Breast epithelium (tissue), 3 donors: Measurements from ENCODE around the gene TMSB15B.

Experiments
- POLR2AphosphoS5 ChIP-seq, 3 donors: sonication (generic); formaldehyde crosslinking; IDR thresholded peaks; one replicate each; pipeline ENCODE4 v1.6.1; 2017; ENCODE audit warnings: antibody characterized with exemption in 3 of 3
- TF ChIP-seq, protein P1 (sequence below), 3 donors: fragments of 450-650 bp; IDR thresholded peaks; one replicate each; pipeline ENCODE4 v1.5.1; 2016 to 2017; ENCODE audit warnings: antibody characterized with exemption in 3 of 3, mild to moderate bottlenecking in 3 of 3, moderate library complexity in 3 of 3

- TF ChIP-seq, protein P1, sequence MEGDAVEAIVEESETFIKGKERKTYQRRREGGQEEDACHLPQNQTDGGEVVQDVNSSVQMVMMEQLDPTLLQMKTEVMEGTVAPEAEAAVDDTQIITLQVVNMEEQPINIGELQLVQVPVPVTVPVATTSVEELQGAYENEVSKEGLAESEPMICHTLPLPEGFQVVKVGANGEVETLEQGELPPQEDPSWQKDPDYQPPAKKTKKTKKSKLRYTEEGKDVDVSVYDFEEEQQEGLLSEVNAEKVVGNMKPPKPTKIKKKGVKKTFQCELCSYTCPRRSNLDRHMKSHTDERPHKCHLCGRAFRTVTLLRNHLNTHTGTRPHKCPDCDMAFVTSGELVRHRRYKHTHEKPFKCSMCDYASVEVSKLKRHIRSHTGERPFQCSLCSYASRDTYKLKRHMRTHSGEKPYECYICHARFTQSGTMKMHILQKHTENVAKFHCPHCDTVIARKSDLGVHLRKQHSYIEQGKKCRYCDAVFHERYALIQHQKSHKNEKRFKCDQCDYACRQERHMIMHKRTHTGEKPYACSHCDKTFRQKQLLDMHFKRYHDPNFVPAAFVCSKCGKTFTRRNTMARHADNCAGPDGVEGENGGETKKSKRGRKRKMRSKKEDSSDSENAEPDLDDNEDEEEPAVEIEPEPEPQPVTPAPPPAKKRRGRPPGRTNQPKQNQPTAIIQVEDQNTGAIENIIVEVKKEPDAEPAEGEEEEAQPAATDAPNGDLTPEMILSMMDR (IDR thresholded peaks at IDR 0.05), result no peak
- no peak for TF ChIP-seq POLR2AphosphoS5 (IDR thresholded peaks at IDR 0.05)
Measured at GRCh38 chrX:103927030-103927429, 35.4 kb upstream of the TMSB15B start.
